Renal cortical epithelial cell (primary cell): ENCODE measurements around the gene C10orf95. TPM values are rescaled to one million over a fixed set of nuclear protein-coding genes. Genes with fewer than 3 reads are reported as not detected.
A peak's percentile ranks its signal among the peaks of the same experiment; 100 is the strongest.
"Not testable (repeated sequence)": the region's sequence is repeated elsewhere in the genome, so short reads cannot be mapped to it uniquely, and the experiment has no call there.

Experiments
- DNase-seq: peaks from one replicate; pipeline ENCODE4 v3.0.0-alpha.2; 2011; ENCODE audit warnings: low read depth
- total RNA-seq: library from RNA; depleted of rRNA; stranded (reverse); fragments of >200 nt; gene quantifications from 2 replicates; pipeline ENCODE4 v1.2.3, GENCODE V29; 2014

Gene C10orf95
- total RNA-seq, 1 donor from 2014 or later: 0.25 TPM

DNA sequence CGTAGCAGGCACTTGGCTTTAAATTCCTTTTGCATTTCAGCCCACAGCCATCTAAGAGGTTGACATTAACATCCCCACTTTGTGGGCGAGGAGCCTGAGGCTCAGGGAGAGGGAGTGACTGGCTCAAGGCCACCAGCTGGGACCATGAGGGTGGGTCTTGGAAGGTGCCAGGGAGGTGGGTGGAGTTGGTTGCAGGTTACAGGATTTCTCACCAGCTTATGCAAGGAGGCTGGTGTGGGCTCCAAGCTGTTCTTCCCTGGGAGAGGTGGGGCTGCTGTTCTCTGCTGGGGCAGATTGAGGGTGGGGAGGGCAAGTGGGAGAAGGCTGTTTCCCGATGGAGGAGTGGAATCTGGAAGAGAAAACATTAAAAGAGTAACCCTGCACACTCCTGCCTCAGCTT lies 14.1 kb upstream of the C10orf95 start:
- DNase-seq: no peak

DNA sequence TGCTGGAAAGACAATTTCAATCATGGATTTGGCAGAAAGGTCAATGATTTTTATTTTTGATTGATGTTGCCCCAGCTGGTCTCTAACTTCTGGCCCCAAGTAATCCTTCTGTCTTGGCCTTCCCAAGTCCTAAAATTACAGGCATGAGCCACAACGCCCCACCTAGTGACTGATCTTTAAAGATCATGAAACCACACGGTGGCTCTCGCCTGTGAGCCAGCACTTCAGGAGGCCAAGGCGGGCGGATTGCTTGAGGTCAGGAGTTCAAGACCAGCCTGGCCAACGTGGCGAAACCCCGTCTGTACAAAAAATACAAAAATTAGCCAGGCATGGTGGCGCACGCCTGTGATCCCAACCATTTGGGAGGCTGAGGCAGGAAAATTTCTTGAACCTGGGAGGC lies 12.6 kb upstream of the C10orf95 start:
- no peak for DNase-seq

DNA sequence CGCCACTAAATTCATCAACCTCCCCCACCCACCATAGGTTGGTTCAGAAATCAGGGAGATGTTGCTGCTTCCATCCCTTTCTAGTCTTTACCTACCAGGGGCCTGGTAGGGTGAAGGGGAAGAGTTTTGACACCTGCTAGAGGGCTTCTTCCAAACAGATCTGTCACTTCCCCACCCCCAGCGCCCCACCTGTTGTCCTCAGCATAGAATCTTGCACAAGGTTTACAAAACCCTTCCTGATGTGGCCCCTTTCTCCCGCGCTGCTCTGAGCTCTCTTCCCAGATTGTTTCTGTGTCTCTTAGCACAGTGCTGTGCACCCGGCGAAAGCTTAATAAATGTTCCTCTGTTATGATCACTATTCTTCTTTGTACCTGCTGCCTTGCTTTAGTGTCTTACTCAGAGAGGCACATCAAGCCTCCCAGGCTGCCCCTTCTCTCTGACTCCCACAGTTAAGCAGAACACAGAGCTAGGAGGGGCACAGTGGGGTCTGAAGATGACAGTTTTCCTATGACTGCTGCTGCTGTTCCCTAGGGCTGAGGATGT lies 11.2 kb upstream of the C10orf95 start:
- no peak for DNase-seq

DNA sequence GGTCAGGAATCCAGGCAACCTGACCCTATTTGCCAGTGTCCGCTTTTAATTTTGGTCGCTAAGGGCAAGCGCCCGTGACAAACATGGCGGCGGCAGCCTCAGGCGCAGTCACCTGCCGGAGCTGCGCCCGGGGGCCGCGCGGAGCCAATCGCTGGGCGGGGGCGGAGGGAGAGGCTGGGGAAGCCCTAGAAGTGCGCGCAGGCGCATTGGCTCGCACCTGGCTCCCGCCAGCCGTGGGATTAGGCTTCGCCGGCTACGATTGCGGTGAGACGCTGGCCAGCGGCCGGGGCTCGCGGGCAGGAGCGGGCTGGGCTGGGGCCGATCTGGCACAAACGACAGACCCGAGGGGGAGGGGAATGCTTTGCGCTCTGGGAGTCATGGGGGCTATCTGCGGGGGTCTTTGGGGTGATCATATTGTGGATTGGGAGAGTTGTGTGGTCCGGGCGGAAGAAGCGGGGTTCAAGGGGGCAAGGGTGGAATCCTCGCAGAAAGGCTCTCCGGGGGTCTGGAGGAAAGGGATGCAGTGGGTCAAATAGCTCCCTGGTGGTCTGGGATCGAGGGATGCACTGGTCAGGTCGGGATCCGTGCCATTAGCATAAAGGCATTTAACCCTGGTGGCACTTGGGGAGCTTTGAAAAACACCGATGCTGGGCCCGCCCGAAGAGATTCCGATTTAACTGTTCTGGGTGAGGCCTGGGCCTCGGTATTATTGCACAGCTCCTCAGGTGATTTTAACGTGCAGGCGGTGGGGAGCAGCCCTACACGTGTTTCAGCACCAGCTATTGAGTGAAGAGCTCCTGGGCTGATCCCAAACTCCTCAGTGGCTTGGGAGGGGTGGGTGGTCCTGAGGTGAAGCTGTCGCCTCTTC lies 10.1 kb upstream of the C10orf95 start:
- DNase-seq: peak; percentile 73

DNA sequence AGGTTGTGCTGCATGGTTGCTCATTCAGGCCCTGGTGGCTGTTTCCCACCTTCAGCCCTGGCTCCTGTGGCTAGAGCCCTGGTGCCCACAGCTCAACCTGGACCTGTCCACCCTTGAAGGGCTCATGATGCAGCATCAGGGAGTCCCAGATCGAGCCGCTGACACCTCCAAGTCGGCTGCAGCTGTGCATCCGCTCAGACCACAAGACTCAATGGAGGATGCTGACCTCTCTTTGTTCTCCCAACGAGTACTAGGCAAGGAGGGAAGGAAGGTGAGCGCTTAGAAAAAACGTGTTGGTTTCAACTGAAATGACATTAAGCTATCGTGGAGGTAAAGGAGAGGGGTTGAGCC lies 9.5 kb upstream of the C10orf95 start:
- no peak for DNase-seq

DNA sequence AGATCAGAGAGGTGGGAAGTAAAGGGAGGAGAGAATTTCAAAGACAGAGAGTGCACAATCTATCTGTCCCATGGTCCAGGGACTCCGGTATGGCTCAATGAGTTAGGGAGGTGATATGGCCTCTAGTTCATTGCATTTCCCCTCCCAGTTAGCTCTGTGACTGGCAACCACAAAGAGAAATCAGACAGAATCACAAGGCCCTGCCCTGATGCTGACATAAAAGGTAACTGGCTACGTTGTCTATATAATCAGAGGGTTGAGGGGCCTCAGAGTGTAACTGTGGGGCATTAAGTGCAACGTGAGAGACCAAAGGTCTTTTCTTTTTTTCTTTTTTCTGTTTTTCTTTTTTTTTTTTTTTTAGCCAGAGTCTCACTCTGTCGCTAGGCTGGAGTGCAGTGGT lies 7.3 kb upstream of the C10orf95 start:
- DNase-seq: no peak

DNA sequence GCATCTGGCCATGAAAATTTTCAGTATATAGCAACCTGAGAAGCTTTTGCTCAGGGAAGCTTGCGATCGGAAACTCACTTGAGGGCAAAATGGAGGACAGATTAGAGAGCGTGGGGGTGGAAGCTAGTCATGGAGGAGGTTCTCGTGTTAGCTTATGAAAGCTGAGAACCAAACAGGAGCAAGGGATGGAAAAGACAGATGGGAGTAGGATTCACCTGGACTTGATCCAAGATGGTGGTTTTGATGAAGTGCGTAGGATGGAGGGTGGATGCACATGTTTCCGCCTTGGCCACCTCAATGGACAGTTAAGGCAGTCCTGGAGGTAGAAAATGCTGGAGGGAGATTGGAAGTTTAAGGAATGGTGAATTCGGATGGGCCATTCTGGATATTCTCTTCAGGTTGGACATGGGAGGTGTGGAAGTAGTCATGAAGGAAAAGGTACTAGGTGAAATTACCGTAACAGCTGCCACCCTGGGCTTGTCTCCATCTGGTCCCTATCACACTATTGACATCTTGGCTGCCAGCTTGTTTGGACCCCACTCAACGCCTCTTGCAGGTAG lies 6.3 kb upstream of the C10orf95 start:
- no peak for DNase-seq

DNA sequence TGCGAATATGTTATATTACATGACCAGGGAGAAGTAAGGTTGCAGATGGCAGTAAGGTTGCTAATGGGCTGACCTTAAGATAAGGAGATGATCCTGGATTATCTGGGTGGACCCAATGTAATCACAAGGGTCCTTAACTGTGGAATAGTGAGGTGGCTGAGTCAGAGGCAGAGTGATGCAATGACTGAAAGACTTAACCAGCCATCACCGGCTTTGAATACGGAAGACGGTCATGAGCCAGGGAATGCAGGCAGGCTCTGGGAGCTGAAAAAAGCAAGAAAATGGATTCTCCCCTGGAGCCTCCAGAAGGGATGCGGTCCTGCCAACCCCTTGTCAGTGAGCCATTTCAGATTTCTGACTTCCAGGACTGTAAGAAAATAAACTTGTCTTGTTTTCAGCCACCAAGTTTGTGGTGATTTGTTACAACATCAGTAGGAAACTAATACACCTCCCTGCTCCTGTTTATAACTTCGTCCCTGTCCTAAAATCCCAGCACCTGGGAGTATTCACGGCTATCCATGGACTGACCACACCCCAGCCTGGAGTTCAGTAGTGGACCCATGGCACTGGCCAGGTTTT lies 4.6 kb upstream of the C10orf95 start:
- peak; percentile 91 for DNase-seq

DNA sequence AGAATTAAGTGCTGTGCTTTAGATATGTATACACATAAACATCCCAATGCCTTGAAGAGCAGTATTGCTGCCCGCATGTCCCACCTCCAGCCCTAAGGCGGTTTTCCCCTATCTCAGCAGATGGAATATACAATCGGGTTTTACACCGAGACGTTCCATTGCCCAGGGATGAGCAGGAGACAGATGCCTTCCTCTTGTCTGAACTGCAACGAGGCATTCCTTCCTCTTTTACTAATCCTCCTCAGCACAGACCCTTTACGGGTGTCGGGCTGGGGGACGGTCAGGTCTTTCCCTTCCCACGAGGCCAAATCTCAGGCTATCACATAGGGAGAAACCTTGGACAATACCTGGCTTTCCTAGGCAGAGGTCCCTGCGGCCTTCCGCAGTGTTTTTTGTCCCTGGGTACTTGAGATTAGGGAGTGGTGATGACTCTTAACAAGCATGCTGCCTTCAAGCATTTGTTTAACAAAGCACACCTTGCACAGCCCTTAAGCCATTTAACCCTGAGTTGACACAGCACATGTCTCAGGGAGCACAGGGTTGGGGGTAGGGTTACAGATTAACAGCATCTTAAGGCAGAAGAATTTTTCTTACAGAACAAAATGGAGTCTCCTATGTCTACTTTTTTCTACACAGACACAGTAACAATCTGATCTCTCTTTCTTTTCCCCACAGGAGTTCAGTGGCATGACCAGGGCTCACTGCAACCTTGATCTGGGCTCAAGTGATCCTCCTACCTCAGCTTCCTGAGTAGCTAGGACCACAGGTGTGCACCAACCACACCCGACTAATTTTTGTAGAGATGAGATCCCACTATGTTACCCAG lies 3.5 kb upstream of the C10orf95 start:
- not testable (repeated sequence) for DNase-seq

DNA sequence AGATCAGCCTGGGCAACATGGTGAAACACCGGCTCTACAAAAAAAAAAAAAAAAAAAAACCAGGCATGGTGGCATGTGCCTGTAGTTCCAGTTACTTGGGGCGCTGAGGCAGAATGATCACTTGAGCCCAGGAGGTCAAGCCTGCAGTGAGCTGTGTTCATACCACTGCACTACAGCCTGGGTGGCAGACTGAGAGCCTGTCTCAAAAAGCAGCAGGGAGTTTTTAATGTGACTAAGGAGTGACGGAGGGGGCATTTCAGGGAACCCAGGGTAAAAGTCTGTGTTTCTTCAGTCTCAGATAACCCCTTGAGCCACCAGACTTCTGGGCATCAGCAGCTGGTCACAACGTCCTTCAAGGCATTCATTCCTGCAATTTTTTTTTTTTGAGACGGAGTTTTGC lies 2.2 kb upstream of the C10orf95 start:
- DNase-seq: no peak

DNA sequence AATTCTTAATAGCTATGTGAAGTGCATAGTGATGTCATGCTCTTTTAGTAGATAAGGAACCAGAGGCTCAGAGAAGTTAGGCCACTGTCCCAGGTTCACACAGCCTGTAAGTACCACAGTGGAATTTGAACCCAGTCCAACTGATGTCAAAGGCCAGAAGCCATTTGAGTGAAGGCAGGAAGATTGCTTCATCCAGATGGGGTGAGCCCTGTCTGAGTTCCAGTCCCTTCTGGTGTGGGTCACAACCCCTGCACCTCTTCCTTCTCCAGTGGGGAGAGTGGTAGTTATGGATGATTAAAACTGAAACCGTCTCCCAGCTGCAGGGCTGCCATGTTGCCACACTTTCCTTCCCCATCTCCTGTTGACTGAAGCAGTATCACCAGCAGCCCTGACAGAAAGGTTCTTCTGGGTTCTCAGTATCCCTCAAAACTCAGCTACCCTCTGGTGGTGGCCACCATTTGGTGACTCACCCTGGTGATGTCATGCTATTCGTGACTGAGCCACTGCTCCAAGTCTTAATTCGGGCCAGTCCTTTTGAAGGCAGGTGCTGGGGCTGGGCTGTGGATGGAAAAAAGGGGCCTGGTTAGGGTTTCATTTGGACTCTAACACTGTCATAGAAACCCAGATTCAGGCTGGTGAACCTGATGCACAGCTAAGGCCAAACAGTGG lies 1.5 kb upstream of the C10orf95 start:
- peak; percentile 78 for DNase-seq

DNA sequence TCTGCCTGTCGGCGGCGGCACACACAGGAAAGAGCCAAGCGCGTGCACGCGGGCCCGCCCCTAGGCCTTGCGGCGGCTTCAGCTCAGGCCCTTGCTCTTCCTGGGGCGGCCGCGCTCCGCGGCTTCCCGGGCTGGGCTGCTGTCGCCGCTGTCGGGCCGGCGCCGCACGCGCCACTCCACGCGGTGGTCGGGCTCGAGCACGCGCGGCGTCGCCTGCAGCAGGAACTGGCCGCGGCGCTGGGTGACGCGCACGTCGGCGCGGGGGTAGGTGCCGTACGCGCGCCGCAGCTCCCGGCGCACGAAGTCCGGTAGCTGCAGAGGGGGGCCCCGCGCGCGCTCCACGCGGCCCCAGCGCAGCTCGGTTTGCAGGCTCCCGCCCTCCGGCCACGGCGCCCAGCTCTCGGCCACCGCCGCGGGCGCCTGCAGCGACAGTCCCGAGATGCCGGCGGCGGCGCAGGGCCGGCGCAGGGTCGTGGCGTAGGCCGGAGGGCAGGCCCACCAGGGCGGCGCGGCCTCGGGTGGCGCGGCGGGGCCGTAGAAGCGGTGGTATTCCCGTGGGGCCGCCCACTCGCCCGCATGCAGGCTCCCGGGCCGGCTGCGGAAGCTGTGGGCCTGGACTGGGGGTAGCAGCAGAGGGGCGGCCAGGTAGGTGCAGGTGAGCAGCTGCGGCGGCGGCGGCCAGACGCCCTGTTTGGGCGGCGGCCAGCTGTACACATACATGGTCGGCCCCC lies 804 bp downstream of the C10orf95 start:
- no peak for DNase-seq

DNA sequence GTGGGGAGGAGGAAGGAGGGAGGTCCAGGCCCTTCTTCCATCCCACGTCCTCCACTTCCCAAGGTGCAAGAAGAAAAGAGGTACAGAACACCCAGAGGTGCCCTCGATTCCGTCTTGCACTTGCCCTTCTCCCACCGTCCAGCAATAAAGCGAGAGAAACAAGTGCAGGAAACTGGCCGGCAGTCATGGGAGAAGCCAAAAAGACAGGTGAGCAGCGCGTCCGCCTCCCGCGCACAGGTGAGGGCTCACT lies 1.3 kb downstream of the C10orf95 start:
- DNase-seq: no peak

DNA sequence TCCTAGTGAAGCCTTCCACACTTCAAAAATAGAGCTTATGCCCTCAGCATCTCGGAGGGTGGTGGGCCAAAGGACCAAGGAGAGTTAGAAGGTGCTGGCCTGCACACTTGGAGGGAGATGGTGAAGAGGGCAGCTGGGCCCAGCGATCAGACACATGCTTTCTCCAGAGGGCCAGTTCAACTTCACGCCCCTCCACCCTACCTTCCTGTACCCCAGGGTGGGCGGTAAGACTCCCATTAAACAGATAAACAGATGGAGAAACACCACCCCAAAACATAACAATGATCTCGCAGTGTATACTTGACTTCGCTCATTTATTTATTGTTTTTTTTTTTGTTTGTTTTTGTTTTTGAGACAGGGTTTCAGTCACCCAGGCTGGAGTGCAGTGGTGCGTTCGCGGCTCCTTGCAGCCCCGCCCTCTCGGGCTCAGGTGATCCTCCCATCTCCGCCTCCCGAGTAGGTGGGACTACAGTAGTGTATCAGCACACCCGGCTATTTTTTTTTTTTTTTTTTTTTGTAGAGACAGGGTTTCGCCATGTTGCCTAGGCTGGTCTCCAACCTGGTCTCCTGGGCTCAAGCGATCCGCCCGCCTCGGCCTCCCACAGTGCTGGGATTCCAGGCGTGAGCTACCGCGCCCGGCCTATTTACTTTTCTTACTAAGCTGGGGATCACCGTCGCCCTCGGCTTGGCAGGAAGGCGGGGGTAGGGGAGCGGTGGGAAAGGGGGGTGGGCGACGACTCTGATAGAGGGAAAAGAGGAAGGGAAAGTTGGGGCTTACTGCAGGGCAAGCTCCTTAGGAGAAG lies 1.8 kb downstream of the C10orf95 start:
- DNase-seq: peak; percentile 83

DNA sequence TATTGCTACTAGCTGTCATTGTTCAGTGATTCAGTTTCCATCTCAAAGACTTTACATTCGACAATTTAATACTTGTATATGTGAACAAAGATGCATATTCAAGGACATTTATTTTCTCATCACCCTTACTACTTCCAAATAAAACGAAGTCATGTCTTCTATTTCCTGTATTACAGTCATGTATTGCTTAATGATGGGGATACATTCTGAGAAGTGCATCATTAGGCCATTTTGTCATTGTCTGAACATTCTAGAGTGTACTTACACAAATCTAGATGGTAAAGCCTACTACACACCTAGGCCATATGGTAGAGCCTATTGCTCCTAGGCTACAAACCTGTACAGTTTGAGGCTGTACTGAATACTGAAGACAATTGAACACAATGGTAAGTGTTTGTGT lies 6.5 kb downstream of the C10orf95 start:
- DNase-seq: no peak

DNA sequence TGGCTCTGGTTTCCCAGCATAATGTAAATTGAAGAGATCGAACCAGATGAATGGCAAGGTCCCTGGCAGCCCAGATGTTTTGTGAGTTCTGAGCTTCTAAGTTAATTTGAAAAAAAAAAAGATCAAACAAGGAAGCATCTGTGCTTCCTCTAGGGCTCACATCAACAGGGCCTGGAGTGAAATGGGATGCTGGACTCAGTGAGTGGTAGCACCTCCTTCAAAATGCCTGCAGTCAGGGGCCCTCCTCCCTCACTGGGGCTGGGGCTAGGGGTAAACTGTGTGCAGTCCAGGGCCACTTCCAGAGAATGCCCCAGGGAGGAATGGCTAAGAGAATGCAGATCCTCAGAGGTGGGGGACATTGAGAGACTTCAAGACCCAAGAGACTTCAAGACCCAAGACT lies 13.0 kb downstream of the C10orf95 start:
- DNase-seq: no peak

DNA sequence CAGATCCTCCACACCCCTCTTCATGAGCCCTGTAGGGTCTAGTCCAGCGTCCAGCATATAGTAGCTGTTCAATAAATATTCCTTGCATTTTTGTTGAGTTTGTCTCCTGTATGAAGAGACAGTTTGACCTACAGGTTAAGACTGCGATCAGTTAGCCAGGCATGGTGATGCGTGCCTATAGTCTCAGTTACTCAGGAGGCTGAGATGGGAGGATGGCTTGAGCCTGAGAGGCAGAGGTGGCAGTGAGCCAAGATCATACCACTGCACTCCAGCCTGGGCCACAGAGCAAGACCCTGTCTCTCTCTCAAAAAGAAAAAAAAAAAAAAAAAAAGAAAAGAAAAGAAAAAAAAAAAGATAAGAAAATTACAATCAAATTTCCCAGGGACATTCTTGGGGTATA lies 13.8 kb downstream of the C10orf95 start:
- no peak for DNase-seq

DNA sequence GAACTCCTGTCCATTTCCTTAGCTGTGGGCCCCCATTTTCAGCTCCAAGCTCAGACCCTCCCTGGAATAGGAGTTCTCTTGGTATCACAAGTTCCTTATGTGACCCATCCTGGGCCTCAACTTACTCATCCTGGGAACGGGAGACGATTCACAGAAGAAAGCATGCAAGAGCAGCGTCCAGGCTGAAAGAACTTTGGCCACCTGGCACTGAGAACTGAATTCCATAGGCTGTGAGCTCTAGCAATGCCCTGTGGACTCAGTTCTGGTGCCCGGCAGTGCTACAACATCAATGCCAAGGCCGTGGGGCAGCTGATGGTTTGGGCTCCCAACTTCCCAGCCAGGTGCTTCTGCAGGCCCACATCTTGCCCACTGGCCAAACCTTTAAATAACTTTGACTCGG lies 15.0 kb downstream of the C10orf95 start:
- no peak for DNase-seq

DNA sequence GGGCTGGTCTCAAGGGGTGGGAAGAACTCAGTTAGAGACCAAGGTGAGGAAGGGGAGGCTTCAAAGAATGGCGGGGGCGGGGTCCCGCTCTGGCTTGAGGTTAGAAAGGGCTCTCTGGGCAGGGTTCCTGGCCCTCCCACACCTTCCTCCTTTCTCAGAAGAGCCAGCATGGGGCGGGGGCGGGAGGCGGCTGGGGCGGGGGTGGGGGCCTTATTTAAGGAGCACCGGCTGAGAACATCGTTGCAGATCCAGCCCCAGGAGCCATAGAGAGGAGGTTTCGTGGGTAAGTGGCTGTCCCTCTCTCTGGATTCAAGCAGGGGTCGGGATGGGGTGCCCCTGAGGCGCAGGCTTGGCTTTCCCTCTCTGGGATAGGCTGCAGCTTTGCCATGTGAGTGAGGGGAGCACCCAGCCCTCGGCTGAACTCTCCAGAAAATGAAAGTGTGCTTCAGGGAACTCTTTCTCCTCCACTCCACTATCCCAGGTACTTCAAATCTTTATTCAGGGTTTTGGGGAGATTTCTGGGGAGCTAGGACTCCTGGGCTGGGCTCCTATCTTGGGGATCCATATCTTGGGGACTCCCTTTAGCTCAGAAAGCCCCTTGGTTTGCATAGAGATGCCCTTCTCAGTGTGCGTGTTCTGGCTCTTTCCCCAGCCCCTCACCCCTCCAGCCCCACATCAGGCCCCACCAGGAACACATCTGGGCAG lies 15.7 kb downstream of the C10orf95 start:
- DNase-seq: no peak

DNA sequence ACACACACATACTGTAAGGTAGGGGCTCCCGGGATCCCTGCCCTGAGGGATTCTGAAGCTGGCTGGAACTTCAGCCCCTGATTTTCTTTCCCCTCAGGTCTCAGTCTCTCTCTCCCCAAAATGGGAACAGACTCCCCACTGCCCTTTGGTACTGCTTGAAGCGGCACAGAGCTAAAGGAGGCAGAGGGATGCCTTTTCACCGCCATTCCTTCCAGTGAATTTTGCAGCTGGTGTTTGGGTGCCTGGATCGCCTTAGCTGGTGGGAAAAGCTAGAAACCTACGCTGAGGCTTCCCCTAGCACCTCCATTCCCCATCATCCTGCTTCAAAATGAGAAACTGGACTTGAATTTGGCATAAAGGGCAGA lies 16.2 kb downstream of the C10orf95 start:
- DNase-seq: no peak
